Lung (tissue), 12 donors: ENCODE data around the gene RASGRP1. TPM values are rescaled to one million over a fixed set of nuclear protein-coding genes. Genes with fewer than 3 reads are reported as not detected.

Source experiments
- ATAC-seq: fragments of 200-7000 bp; cut with Tn5 transposase; one replicate; pipeline ENCODE4 v1.9.1; 2020; ENCODE audit warnings: moderate number of reproducible peaks; ENCODE audit not compliant: insufficient read depth, low FRiP score
- DNase-seq, 3 donors: peaks; one replicate each; pipeline ENCODE4 v3.0.0-alpha.2; 2013 to 2017
- H3K27ac ChIP-seq, 2 donors: one replicate each; pipeline ENCODE4 v1.5.1; 2013; ENCODE audit warnings: mild to moderate bottlenecking in 2 of 2, moderate library complexity in 2 of 2, control low read depth in 1 of 2, inconsistent platforms in 1 of 2, low read depth in 1 of 2, low read length in 1 of 2
- H3K27me3 ChIP-seq, 3 donors: one replicate each; pipeline ENCODE4 v1.5.1; 2013; ENCODE audit warnings: low read length in 2 of 3; ENCODE audit not compliant: control insufficient read depth in 3 of 3, insufficient read depth in 3 of 3
- H3K36me3 ChIP-seq, 4 donors: one replicate each; pipeline ENCODE4 v1.5.1; 2013; ENCODE audit warnings: low read length in 4 of 4, mild to moderate bottlenecking in 1 of 4, moderate library complexity in 1 of 4; ENCODE audit not compliant: control insufficient read depth in 4 of 4, insufficient read depth in 4 of 4
- H3K4me1 ChIP-seq, 5 donors: one replicate each; pipeline ENCODE4 v1.5.1; 2013; ENCODE audit warnings: low read length in 5 of 5, mild to moderate bottlenecking in 2 of 5, moderate library complexity in 1 of 5; ENCODE audit not compliant: control insufficient read depth in 5 of 5, insufficient read depth in 5 of 5
- H3K4me3 ChIP-seq: one replicate; pipeline ENCODE4 v1.5.1; 2013; ENCODE audit warnings: mild to moderate bottlenecking, control low read depth, moderate library complexity
- H3K9ac ChIP-seq, 2 donors: one replicate each; pipeline ENCODE4 v1.5.1; 2013; ENCODE audit warnings: low read length in 2 of 2, control low read depth in 1 of 2; ENCODE audit not compliant: insufficient read depth in 1 of 2
- H3K9me3 ChIP-seq, 4 donors: one replicate each; pipeline ENCODE4 v1.5.1; 2013; ENCODE audit warnings: low read length in 3 of 4, mild to moderate bottlenecking in 1 of 4, moderate library complexity in 1 of 4; ENCODE audit not compliant: control insufficient read depth in 4 of 4, insufficient read depth in 3 of 4
- WGBS, 2 donors: extraction: QIAGEN DNeasy Blood & Tissue Kit; methylation state at CpG; one replicate each; pipeline ENCODE4 v1.1.7; 2013; 5-methylcytosine and 5-hydroxymethylcytosine counted together
- polyA plus RNA-seq, 2 donors: library from polyadenylated mRNA; stranded (reverse); fragments of 200-250 nt; gene quantifications; one replicate each; pipeline ENCODE4 v1.2.1, GENCODE V29; 2013
- total RNA-seq, 2 donors: library from RNA; depleted of rRNA in 1 of 2; stranded (reverse); fragments of >200 nt in 1 of 2; gene quantifications; one replicate each; pipeline ENCODE4 v1.2.1, GENCODE V29; 2014 to 2021
- TF ChIP-seq, protein P1 (sequence below): IDR thresholded peaks from 2 replicates; pipeline ENCODE4 v1.5.1; 2012; ENCODE audit warnings: mild to moderate bottlenecking; ENCODE audit errors: control extremely low read depth, extremely low read depth
- donor health status: control.
- donor health status: control.
- donor health status: Bipolar disorder and iron deficiency.
- donor health status: healthy.
- donor health status: DM: yes; HTN: yes; CAD: no.

The RASGRP1 gene
- total and polyA plus RNA-seq, 4 donors, result 0.81 to 7.5 (median 2.5) TPM

DNA sequence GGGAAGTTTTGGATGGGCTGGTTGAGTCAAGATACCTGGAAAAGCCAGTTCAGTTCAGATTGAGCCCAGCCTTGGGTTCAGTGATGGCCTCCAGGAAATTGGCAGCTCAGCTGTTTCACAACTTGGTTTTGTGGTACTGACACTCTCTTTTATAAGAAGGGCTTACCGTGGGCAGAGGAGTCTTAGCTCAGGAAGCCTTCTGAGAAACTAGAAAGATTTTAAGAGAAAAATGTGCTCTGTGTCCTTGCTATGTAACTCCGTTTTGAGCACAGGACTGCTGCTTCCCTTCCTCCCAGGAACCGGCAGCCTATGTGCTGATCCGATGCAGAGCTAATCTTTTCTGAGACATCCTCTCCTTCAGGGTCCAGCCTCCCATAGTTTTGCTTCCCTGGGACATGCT lies 46.6 kb upstream of the RASGRP1 start:
- Histone ChIP-seq H3K4me1 (no peaks in the 10 kb centered on the region), H3K36me3 (no peaks in the 10 kb centered on the region), H3K27me3 (no peaks in the 10 kb centered on the region), H3K9ac (no peak overlapping the region), H3K9me3 (no peaks in the 10 kb centered on the region), H3K4me3 (no peak overlapping the region), H3K27ac (no peak overlapping the region)
- TF ChIP-seq, protein P1, sequence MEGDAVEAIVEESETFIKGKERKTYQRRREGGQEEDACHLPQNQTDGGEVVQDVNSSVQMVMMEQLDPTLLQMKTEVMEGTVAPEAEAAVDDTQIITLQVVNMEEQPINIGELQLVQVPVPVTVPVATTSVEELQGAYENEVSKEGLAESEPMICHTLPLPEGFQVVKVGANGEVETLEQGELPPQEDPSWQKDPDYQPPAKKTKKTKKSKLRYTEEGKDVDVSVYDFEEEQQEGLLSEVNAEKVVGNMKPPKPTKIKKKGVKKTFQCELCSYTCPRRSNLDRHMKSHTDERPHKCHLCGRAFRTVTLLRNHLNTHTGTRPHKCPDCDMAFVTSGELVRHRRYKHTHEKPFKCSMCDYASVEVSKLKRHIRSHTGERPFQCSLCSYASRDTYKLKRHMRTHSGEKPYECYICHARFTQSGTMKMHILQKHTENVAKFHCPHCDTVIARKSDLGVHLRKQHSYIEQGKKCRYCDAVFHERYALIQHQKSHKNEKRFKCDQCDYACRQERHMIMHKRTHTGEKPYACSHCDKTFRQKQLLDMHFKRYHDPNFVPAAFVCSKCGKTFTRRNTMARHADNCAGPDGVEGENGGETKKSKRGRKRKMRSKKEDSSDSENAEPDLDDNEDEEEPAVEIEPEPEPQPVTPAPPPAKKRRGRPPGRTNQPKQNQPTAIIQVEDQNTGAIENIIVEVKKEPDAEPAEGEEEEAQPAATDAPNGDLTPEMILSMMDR, result no peak
- 78 to 81% methylated on average over 4 of the region's 4 CpGs for WGBS, 2 donors
- ATAC-seq, result no peak
- DNase-seq, result no peak

- WGBS, 2 donors, result 88% methylated on average over 7 of the region's 7 CpGs
- peaks cover 0 to 1% (median 0%) of the 10 kb centered on the region in 5 donors for H3K4me1 ChIP-seq
- ATAC-seq (no peak), DNase-seq (no peak)
- H3K4me3 ChIP-seq, result no peak overlapping the region
- no peaks in the 10 kb centered on the region for H3K27me3 ChIP-seq
- H3K9ac ChIP-seq, result no peak overlapping the region
- H3K9me3 ChIP-seq, result no peaks in the 10 kb centered on the region
- no peak overlapping the region for H3K27ac ChIP-seq
- no peaks in the 10 kb centered on the region for H3K36me3 ChIP-seq
- TF ChIP-seq, protein P1, result no peak
Observed at GRCh38 chr15:38610748-38611147, 46.1 kb upstream of the RASGRP1 start.

GRCh38 chr15:38609097-38609738 lies 44.6 kb upstream of the RASGRP1 start:
- Histone ChIP-seq H3K4me3 (no peak overlapping the region), H3K4me1 (peaks cover 0 to 1% (median 0%) of the 10 kb centered on the region in 5 donors), H3K36me3 (no peaks in the 10 kb centered on the region), H3K9me3 (no peaks in the 10 kb centered on the region), H3K27ac (no peak overlapping the region), H3K27me3 (no peaks in the 10 kb centered on the region), H3K9ac (no peak overlapping the region)
- no peak for DNase-seq
- TF ChIP-seq, protein P1, result no peak
- no peak for ATAC-seq
- WGBS, 2 donors, result 80 to 87% methylated on average over 4 of the region's 4 CpGs

GRCh38 chr15:38608682-38609081 lies 44.1 kb upstream of the RASGRP1 start:
- no peak overlapping the region for H3K4me3 ChIP-seq
- no peak overlapping the region for H3K9ac ChIP-seq
- no peaks in the 10 kb centered on the region for H3K9me3 ChIP-seq
- H3K4me1 ChIP-seq, result peaks cover 0 to 1% (median 0%) of the 10 kb centered on the region in 5 donors
- no peak overlapping the region for H3K27ac ChIP-seq
- DNase-seq (no peak), ATAC-seq (no peak)
- no peaks in the 10 kb centered on the region for H3K36me3 ChIP-seq
- WGBS, 2 donors, result 86 to 89% methylated on average over 7 of the region's 7 CpGs
- TF ChIP-seq, protein P1, result no peak
- H3K27me3 ChIP-seq, result no peaks in the 10 kb centered on the region
